ENCODE results near the gene LSM8.
"Not testable (repeated sequence)": the region's sequence is repeated elsewhere in the genome, so short reads cannot be mapped to it uniquely, and the experiment has no call there.

DNA sequence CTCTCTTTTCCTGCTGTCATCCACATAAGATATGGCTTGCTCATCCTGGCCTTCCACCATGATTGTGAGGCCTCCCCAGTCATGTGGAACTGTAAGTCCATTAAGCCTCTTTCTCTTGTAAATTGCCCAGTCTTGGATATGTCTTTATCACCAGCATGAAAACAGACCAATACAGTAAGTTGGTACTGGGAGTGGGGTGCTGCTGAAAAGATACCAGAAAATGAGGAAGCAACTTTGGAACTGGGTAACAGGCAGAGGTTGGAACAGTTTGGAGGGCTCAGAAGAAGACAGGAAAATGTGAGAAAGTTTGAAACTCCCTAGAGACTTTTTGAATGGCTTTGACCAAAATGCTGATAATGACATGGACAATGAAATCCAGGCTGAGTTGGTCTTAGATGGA lies 49.5 kb upstream of the LSM8 start:
- TF ChIP-seq YY1 (IDR thresholded peaks at IDR 0.05; ENCODE audit: insufficient read depth, insufficient read length); ZNF274 (IDR thresholded peaks at IDR 0.05; ENCODE audit: low read depth, low read length); SUZ12 (IDR thresholded peaks at IDR 0.05; ENCODE audit: extremely low read depth, insufficient read depth, insufficient read length): not testable (repeated sequence)
